ENCODE data around the gene MYORG.
"Not testable (repeated sequence)": the region's sequence is repeated elsewhere in the genome, so short reads cannot be mapped to it uniquely, and the experiment has no call there.

Gene MYORG

DNA sequence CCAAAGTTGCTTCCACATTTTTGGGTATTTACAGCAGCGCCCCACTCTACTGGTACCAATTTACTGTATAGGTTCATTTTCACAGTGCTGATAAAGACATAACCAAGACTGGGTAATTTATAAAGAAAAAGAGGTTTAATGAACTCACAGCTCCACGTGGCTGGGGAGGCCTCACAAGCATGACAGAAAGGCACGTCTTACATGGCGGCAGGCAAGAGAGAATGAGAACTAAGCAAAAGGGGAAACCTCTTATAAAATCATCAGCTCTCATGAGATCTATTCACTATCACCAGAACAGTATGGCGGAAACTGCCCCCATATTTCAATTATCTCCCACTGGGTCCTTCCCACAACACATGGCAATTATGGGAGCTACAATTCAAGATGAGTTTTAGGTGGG, 7.9 kb downstream of the MYORG start:
- not testable (repeated sequence) for DNase-seq

DNA sequence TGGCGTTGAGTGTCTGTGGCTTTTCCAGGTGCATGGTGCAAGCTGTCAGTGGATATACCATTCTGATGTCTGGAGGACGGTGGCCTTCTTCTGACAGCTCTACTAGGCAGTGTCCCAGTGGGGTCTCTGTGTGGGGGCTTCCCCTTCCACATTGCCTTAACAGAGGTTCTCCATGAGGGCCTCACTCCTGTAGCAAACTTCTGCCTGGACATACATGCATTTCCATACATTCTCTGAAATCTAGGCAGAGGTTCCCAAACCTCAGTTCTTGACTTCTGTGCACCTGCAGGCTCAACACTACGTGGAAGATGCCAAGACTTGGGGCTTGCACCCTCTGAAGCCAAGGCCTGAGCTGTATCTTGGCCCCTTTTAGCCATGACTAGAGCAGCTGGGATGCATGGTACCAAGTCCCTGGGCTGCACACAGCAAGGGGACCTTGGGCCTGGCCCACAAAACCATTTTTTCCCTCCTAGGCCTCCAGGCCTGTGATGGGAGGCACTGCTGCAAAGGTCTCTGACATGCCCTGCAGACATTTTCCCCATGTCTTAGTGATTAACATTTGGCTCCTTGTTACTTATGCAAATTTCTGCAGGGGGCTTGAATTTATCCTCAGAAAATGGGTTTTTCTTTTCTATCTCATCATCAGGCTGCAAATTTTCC, 8.8 kb downstream of the MYORG start:
- not testable (repeated sequence) for DNase-seq

- no peak for DNase-seq
These were observed 10.3 kb downstream of the MYORG start for GRCh38 chr9:34366365-34366764.

DNA sequence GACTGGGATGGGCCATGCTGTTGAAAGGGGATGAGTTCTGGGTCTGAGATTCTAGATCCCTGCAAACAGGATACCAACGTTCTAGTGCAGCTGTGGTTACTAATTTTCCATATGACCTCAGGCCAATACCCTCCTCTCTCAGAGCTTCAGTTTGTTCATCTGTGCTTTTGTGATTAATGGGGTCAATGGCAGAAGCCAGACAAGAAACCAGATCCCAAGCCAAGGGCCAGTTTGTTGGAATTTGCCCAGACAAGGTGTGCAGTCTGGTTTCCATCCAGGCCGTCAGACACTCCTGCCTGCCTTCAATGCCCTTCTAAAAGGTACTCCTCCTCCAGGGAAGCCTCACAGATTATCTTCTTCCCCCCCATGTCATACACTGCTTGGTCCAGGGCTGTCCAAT, 11.4 kb downstream of the MYORG start:
- DNase-seq = no peak

GRCh38 chr9:34363619-34364351, 12.9 kb downstream of the MYORG start:
- no peak for DNase-seq

GRCh38 chr9:34362614-34363214, 14.0 kb downstream of the MYORG start:
- DNase-seq = no peak

GRCh38 chr9:34352957-34353356, 23.7 kb downstream of the MYORG start:
- not testable (repeated sequence) for DNase-seq

- DNase-seq = not testable (repeated sequence)
These were observed 24.5 kb downstream of the MYORG start for GRCh38 chr9:34352122-34352652.

GRCh38 chr9:34349324-34349723, 27.4 kb downstream of the MYORG start:
- no peak for DNase-seq

DNA sequence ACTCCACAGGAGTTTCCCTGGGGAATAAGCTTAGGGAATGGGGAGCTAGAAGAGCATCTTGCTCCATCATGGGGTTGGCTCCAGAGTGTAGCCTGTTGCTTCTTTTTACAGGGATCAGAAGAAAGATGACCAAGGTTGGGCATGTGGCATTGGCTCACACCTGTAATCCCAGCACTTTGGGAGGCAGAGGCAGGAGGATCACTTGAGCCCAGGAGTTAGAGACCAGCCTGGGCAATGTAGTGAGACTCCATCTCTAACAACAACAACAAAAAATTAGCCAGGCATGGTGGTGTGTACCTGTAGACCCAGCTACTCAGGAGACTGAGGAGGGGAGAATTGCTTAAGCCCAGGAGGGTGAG, 28.9 kb downstream of the MYORG start:
- no peak for DNase-seq

DNA sequence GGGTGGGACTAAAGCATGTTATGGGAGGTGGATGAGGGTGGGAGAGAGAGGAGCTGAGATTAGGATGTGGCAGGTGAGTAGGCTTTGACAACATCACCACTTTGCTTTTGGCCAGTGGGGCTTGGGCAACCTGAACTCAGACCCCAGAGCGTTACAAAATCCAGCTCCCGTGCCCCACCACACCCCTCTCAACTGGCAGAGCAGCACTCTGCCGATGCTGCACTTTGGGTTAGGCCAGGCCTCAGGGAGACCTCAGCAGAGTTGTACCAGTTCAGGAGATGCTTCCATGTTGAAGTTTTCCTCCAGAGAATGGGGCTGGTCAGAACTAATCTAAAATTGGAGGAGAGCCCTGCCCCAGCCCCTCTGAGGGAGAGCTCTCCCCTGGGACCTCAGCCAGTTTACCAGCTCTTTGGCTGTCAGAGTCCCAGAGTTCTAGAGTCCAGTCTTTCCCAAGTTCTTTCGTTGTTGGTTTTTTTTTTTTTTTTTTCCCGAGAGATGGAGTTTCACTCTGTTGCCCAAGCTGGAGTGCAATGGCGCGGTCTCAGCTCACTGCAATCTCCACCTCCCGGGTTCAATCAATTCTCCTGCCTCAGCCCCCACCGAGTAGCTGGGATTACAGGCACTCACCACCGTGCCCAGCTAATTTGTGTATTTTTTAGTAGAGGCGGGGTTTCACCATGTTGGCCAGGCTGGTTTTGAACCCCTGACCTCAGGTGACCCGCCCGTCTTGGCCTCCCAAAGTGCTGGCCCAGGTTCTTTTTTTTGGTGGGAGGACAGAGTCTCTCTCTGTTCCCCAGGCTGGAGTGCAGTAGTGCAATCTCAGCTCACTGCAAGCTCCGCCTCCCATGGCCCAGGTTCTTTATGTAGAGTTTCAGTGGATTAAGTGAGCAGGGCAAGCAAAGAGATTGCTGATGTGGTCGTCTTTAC, 29.6 kb downstream of the MYORG start:
- no peak for DNase-seq

DNA sequence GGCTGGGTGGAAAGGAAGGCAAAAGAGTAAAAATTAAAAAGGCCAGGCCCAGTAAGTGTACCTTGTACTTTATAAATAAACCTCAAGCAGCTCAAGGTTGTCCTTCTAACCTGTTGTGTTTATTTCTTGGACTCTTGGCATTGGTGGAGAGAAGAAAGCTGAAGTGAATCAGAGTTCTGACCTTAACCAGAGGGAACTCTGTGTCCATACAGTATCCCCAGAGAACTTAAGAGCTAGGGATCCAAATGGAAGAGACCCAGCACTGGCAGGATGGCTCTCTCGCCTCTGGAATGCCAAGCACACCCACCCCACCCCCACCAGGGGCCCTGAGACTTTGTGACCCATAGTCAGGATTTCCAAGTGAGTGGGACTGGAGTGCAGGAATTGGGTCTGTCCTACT, 33.1 kb downstream of the MYORG start:
- no peak for DNase-seq

DNA sequence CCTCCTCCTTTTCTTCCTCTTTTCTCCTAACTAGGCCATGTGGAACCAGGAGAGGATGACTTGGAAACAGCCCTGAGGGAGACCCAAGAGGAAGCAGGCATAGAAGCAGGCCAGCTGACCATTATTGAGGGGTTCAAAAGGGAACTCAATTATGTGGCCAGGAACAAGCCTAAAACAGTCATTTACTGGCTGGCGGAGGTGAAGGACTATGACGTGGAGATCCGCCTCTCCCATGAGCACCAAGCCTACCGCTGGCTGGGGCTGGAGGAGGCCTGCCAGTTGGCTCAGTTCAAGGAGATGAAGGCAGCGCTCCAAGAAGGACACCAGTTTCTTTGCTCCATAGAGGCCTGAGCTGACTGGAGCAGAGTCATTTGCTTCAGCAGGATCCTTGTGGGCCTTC, 33.6 kb downstream of the MYORG start:
- no peak for DNase-seq

- no peak for DNase-seq
These were observed 34.9 kb downstream of the MYORG start for GRCh38 chr9:34341659-34342295.

- no peak for DNase-seq
These were observed 37.9 kb downstream of the MYORG start for GRCh38 chr9:34338665-34339385.

- not testable (repeated sequence) for DNase-seq
These were observed 38.6 kb downstream of the MYORG start for GRCh38 chr9:34338079-34338478.

- DNase-seq = no peak
These were observed 39.3 kb downstream of the MYORG start for GRCh38 chr9:34337403-34337802.

DNA sequence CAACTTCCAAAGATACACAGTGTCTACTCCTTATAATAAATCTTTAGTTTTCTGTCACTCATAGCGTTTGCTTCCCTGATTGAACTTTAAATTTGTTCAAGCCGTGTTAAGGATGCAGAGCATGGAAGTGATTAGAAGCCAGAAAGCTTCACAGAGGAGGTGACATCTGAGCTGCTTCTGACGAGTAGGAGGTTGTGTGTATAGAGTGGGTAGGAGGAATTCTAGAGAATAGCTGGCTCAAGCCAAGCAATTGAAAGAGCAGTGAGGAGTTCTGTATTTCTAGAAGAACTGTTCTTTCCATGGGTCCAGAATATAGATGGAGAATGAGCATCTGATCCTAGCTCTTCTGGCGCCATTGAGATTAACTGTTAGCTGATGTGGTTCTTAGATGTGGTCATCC, 41.3 kb downstream of the MYORG start:
- no peak for DNase-seq

DNA sequence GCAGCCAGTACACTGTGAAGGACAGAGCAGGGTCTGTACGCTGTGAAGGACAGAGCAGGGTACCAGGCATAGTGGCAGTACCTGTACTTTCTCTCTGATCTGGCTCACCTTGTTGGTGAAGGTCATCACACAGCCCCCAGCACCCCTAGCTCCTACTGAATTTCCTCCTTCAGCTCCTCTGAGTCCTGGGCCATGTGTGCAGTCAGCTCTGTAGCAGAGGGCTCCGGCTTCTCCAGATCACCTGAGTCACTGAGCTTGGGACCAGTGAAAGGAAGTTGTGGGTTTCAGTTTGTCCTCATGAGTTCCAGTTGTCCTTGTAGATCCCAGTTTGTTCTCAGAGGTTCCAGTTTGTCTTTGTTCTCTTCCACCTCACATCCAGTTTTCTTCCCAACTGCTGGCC, 41.8 kb downstream of the MYORG start:
- DNase-seq = no peak

GRCh38 chr9:34334337-34334824, 42.3 kb downstream of the MYORG start:
- no peak for DNase-seq

- no peak for DNase-seq
These were observed 42.9 kb downstream of the MYORG start for GRCh38 chr9:34333836-34334235.

Data from central memory CD4-positive, alpha-beta T cell (primary cell).